ENCODE measurements around the gene CHAT. TPM values are rescaled to one million over a fixed set of nuclear protein-coding genes. Genes with fewer than 3 reads are reported as not detected.

Gene CHAT
- total and polyA plus RNA-seq, 2 donors (not counting 3 experiments of a cell fraction or from before 2014, with no cell fraction given) = not detected

- Histone ChIP-seq H3K27me3 (ENCODE audit: control insufficient read depth in 2 of 2, insufficient read depth in 2 of 2, low read length in 2 of 2) (no peaks in the 10 kb centered on the region), H3K27ac (ENCODE audit: insufficient read depth, low read depth, low read length) (no peak overlapping the region), H3K4me1 (ENCODE audit: control insufficient read depth, extremely low read depth, insufficient read depth, low read length) (no peaks in the 10 kb centered on the region), H3K9me3 (replicated peaks; ENCODE audit: control insufficient read depth, insufficient read depth, low read length) (no peaks in the 10 kb centered on the region), H2AFZ (ENCODE audit: low read depth, low read length) (peak overlapping the region; percentile 61), H3K4me2 (ENCODE audit: insufficient read depth, low read length) (no peak overlapping the region), H3K4me3 (replicated peaks in 1 of 3; ENCODE audit: insufficient read depth in 1 of 3, low read depth in 1 of 3, low read length in 3 of 3) (no peak overlapping the region), H3K79me2 (ENCODE audit: control insufficient read depth, insufficient read depth, low read length) (no peaks in the 10 kb centered on the region), H4K20me1 (replicated peaks; ENCODE audit: control insufficient read depth, extremely low read depth, insufficient read depth, low read length) (no peaks in the 10 kb centered on the region), H3K36me3 (ENCODE audit: control insufficient read depth in 2 of 2, extremely low read depth in 1 of 2, insufficient read depth in 2 of 2, low read length in 2 of 2) (no peaks in the 10 kb centered on the region), H3K9me1 (replicated peaks; ENCODE audit: control insufficient read depth, extremely low read depth, insufficient read depth, low read length) (no peaks in the 10 kb centered on the region), H3K9ac (replicated peaks; ENCODE audit: extremely low read depth, insufficient read depth, low read length) (no peak overlapping the region)
- TF ChIP-seq CTCF (IDR thresholded peaks at IDR 0.05; ENCODE audit: extremely low read depth in 1 of 2, insufficient read depth in 1 of 2, low read depth in 1 of 2, low read length in 2 of 2) (no peak), MAX (IDR thresholded peaks at IDR 0.05; ENCODE audit: insufficient read depth, insufficient read length) (no peak), EZH2 (IDR thresholded peaks at IDR 0.05; ENCODE audit: borderline replicate concordance, low read depth, low read length, severe bottlenecking) (no peak), MYC (IDR thresholded peaks at IDR 0.05; ENCODE audit: low read depth, low read length) (no peak), POLR2AphosphoS5 (IDR thresholded peaks at IDR 0.05; ENCODE audit: insufficient read depth, low read depth, low read length) (no peak), POLR2A (IDR thresholded peaks at IDR 0.05; ENCODE audit: low read depth, low read length) (no peak), FOS (IDR thresholded peaks at IDR 0.05; ENCODE audit: borderline replicate concordance, insufficient read depth, low read length) (no peak), GATA2 (IDR thresholded peaks at IDR 0.05; ENCODE audit: insufficient read depth, insufficient read length, low read depth, low read length) (no peak), JUN (IDR thresholded peaks at IDR 0.05; ENCODE audit: borderline replicate concordance, insufficient read depth, insufficient read length, low read depth) (no peak)
- no TSS peak for BruUV-seq (replicated peaks)
- DNase-seq (ENCODE audit: low read depth, low spot score) (no peak), FAIRE-seq (no peak)
- CTCF ChIA-PET = interaction anchor here (1.0 to 2.6 kb wide), 3 partner anchors 11 to 61 kb away, joined by 4 to 11 read pairs (median 4); no protein-coding TSS in a partner anchor
- POLR2A ChIA-PET = no interaction called here
- dilution Hi-C loops (cut with MboI; ENCODE audit: extremely low pct_ligation_motif_present, low sequenced_read_pairs) = no loop called here
- intact Hi-C loops (cut with micrococcal nuclease) = no loop called here
Measured at GRCh38 chr10:49579621-49580020, 34.2 kb upstream of the CHAT start.
